Ovary (tissue), 3 donors: ENCODE results near the gene CST7.

ENCODE experiments used
- EP300 ChIP-seq: sonication (generic); formaldehyde crosslinking; IDR thresholded peaks from one replicate; pipeline ENCODE4 v1.6.1; 2017; ENCODE audit warnings: antibody characterized with exemption
- POLR2A ChIP-seq: fragments of 450-650 bp; IDR thresholded peaks from one replicate; pipeline ENCODE4 v1.6.1; 2017; ENCODE audit warnings: antibody characterized with exemption, mild to moderate bottlenecking, moderate library complexity
- TF ChIP-seq, protein P1 (sequence below), 3 donors: fragments of 450-650 bp in 2 of 3; fragments of 200-600 bp in 1 of 3; IDR thresholded peaks; one replicate each; pipeline versions ENCODE4 v1.5.1 to v1.8.0; 2016 to 2022; ENCODE audit warnings: antibody characterized with exemption in 3 of 3, mild to moderate bottlenecking in 1 of 3
- donor health status: DM: no; HTN: no; CAD: no.

DNA sequence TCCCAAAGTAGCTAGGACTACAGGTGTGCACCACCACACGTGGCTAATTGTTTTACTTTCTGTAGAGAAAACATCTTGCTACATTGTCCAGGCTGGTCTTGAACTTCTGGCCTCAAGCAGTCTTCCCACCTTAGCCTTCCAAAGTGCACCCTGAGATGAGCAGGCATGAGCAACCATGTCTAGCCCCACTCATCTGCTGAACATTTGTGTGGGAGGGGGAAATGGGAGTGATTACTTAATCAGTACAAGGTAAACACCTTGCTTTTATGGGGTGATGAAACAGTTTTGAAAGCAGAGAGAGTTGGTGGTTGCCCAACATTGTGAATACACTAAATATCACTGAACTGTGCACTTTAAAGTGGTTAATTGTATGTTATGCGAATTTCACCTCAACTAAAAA lies 38.2 kb downstream of the CST7 start:
- TF ChIP-seq, protein P1, sequence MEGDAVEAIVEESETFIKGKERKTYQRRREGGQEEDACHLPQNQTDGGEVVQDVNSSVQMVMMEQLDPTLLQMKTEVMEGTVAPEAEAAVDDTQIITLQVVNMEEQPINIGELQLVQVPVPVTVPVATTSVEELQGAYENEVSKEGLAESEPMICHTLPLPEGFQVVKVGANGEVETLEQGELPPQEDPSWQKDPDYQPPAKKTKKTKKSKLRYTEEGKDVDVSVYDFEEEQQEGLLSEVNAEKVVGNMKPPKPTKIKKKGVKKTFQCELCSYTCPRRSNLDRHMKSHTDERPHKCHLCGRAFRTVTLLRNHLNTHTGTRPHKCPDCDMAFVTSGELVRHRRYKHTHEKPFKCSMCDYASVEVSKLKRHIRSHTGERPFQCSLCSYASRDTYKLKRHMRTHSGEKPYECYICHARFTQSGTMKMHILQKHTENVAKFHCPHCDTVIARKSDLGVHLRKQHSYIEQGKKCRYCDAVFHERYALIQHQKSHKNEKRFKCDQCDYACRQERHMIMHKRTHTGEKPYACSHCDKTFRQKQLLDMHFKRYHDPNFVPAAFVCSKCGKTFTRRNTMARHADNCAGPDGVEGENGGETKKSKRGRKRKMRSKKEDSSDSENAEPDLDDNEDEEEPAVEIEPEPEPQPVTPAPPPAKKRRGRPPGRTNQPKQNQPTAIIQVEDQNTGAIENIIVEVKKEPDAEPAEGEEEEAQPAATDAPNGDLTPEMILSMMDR (IDR thresholded peaks at IDR 0.05) = no peak
- TF ChIP-seq EP300 (no peak), POLR2A (no peak)
